Stimulated activated CD8-positive, alpha-beta memory T cell treated with anti-CD3 and anti-CD28 coated beads, Interleukin-12 subunit alpha, Interleukin-12 subunit beta, amount 100 ng/mL, for 24 hours (primary cell): ENCODE measurements around the gene CTPS1.

Experiments
- DNase-seq: peaks from one replicate; pipeline ENCODE4 v3.0.0-alpha.2; 2020; ENCODE audit errors: extremely low read depth

The CTPS1 gene

DNA sequence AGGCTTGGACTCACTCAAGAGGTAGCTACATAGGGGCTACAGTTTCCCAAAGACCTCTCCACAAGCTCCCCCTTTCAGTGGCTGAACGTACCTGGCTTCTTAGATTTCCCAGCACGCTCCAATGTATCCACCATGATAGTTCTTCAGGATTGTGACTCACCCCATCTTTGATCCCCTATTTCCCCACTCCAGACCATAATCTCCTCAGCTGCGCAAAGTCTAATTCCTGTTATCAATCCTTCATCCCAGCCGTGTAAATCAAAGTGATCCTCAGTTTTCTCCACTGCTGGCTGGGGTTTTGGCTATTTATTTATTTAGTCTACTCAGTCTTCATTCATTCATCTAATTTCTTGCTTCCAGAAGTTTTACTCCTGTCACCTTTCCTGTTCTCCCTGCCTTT, 13.1 kb upstream of the CTPS1 start:
- no peak for DNase-seq

DNA sequence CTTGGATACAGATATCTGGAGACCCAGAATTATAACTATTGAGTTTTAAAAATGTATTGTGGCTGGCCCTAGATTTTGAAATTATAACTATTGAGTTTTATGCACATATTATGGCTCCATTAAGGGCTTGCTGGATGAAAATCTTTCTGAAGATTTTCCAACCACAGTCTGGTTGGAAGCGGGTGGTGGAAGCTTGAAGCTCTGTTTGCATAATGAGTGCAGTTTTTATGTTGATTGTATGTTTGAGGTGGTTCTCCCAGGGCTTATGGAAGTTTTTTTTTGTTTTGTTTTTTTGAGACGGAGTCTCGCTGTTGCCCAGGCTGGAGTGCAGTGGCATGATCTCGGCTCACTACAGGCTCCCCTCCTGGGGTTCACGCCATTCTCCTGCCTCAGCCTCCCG, 10.1 kb upstream of the CTPS1 start:
- DNase-seq, result no peak

DNA sequence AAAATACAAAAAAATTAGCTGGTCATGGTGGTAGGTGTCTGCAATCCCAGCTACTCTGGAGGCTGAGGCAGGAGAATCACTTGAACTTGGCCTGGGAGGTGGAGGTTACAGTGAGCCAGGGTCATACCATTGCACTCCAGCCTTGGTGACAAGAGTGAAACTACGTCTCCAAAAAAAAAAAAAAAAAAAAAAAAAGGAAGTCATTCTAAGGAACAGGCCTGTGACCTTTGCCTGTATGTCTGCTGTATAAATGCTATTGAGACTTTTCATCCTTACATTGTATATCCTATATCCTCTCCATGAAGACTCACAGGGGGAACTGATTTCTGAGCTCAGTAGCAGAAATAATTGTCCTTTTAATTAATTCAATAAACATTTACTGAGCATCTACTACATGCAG, 7.5 kb upstream of the CTPS1 start:
- no peak for DNase-seq

- DNase-seq, result no peak
These were observed 5.6 kb upstream of the CTPS1 start for GRCh38 chr1:40973912-40974311.

DNA sequence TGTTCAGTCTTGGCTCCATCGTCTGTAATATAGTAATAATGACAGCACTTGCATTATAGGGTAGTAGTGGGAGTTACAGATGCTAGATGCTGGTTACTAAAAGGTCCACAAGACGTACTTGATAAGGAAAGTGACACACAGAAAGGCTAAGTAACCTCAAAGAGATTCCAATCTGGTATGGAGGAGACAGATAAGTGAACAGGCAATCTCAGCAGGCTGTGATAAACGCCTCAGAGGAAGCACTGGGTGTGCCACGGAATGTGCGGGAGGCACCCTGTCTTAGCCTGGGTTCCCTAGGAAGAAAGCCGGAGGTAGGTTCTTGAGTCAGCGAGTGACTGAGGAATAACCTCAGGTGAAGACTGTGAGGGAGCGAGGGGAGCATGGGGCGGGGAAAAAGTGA, 4.6 kb upstream of the CTPS1 start:
- DNase-seq, result no peak

DNA sequence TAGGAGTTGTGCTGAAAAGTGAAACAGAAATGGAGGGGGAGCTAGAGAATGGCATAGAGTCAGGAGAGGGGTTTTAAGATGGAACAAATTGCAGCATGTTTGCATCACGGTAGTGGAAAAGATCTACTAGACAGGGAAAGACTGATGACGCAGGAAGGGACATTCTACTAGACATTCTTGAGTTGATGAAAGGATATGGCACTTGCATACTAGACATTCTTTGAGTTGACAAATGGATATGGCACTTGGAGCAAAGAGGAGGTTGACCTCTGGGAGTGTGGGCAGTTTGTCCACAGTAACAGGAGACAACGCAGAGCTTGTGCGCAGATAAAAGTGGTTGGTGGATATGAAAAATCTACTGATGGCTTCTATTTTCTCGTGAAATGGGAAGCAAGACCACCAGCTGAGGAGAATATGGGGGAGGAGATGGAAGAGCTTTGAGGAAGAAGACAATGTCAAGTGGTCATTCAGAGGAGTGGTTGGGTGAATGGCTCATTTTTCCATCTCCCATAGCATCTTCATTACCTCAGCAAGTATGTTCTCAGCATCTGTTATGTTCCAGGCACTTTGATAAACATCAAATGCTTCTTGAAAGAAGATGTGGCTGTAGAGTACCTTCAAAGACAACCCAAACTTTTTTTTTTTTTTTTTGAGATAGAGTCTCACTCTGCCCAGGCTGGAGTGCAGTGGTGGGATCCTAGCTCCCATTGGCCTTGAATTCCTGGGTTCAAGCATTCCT, 2.4 kb upstream of the CTPS1 start:
- no peak for DNase-seq

DNA sequence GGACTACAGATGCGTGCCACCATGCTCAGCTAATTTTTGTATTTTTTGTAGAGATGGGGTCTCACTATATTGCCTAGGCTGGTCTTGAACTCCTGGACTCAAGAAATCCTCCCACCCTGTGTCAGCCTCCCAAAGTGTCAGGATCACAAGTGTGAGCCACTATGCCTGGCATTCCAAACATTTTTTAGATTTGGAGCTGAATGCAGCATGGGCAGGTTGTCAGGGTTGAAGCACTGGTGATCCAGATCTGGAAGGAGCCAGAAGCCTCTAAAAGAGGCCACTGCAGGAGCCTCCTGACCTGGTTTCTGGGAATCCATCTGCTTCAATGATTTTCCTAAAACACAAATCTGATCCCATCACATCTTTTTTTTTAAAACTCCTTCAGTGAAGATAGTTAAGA, 1.8 kb upstream of the CTPS1 start:
- DNase-seq, result no peak

GRCh38 chr1:40978886-40979240, 633 bp upstream of the CTPS1 start:
- no peak for DNase-seq

DNA sequence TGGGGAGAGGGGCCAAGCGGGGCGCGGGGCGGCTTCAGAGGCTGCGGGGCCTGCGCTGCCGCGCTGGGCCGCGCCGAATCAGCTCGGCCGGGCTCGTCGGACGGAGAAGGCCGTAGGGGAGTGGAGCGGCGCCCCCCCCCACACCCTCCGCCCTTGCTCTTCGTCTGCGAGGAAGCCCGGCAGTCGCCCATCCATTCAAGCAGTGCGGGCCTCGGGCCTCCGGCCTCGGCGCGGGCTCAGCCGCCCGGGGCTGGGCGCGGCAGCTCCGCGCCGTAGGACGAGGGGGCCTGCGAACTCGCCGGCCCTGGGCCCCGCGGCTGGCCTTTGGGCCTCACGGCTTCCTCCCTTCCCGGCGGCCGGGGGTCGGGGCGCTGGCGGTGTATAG, 564 bp downstream of the CTPS1 start:
- DNase-seq, result no peak

DNA sequence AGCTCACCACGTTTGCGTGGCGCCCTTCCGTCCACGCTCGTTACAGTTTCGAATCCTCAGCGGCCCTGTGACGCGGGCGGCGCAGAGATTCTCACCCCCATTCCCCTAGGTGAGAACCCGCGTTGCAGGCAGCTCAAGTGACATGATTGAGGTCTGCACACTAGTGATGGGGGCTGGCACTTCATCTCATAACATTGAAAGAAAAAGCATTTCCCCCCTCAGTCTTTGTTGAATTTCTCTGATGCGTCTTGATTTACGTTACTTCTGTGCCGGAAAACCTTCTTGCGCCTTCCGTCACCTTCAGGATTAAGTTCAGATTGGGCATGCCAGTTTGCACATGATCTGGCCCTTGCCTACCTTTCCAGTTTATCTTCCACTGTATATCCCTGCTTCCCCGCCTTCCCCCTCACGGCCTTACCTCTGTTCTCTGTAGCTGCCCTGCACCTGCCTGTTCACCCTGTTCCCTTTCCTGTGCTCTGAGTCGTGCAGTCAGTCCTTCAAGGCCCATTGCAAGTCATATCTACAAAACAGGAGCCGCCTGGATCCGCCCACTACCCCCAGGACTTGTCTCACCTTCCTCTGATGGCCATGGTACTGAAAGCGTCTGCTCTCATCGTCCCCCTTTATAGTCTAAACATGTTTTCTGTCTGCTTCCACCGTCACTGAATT, 1.1 kb downstream of the CTPS1 start:
- no peak for DNase-seq

DNA sequence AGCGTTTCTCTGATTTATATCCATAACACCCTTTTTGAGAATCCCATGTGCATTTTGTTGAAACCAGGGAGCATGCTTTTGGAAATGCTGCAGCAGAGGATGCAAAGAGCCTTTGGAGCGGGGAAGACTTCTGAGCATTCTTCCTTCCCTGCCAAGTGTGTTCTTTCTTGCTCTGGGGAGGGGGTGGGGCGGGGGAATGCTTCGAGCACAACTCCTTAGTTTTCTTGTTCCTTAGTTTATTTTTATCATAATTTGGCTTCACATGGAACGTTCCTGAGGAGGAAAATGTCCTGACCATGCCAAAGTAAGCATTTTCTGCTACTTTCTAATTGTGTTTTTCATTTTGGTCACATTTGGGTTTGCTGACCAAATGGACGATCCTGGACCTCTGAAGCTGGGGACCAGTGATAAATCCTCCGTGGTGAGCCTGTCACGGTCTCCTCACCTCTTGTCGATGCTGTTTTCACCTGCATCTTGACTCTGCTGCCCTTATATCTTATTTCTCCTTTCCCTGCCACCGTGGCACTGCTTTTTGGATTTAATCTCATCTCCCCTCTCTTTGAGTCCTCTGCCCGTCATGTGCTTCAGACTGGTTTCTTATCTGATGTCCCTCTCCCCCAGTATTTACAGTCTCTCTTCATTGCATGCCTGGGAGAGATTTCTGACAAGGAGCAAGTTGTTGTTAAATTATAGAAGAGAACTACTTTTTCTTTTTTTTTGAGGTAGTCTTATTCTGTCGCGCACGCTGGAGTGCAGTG, 2.4 kb downstream of the CTPS1 start:
- DNase-seq, result no peak

DNA sequence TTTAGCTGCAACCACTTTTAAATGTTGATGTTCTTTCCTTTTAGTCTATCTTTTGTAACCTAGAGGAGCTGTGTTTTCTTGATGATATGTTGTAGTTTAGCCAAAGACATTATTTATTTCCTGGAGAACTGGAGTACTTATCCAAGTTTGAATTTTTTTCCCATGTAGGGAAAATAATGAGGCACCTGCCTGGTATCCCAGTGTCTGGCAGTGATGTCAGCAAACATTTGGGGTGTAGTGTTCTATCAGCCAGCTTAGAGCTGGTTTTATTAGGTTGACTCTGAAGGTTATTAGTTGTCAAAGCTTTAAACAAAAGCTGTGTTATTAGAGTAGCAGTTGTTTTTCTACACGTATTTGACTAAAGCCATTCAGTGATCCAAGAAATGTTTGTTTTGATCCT, 3.2 kb downstream of the CTPS1 start:
- DNase-seq, result no peak

DNA sequence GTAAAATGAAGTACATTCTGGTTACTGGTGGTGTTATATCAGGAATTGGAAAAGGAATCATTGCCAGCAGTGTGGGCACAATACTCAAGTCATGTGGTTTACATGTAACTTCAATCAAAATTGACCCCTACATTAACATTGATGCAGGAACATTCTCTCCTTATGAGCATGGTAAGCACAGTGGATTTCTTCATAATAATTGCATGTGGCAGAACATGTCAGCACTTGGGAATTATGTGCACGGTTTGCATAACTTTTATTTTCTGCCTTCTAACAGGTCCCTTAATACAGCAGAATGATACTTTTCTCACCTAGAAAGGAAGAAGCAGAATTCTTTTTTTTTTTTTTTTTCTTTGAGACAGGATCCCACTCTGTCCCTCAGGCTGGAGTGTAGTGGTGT, 3.8 kb downstream of the CTPS1 start:
- DNase-seq, result no peak

DNA sequence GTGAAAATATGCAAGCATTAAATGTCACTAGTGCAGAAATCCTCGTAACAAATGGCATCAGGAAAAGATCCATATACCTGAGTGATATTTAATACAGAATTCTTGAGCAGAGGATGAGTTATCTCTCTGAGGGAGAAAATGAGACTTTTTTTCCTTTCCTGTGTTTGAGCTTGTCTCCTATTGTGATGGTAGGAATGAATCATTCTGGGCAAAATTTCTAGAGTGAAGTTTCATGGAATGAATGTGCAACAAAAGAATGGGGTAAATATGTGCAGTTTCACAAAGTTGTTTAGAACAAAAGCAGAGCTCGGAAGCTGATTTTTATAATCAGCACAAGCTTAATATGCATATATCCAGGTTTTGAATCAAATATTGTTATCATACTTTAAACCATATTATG, 4.6 kb downstream of the CTPS1 start:
- DNase-seq, result no peak

DNA sequence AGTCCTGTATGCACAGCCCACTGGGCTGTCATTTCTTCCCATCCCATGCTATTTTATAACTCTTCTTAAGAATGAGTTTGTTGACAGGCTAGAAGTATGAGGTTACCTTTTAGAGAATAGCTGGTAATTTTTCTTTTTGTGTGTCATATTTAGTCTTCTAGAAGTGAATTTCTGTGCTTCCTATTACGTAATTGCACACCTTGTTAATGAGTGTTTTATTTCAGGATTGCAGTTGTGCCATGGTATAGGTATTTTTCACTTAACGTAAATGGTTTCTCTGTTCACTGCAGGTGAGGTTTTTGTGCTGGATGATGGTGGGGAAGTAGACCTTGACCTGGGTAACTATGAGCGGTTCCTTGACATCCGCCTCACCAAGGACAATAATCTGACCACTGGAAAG, 5.0 kb downstream of the CTPS1 start:
- DNase-seq, result no peak

DNA sequence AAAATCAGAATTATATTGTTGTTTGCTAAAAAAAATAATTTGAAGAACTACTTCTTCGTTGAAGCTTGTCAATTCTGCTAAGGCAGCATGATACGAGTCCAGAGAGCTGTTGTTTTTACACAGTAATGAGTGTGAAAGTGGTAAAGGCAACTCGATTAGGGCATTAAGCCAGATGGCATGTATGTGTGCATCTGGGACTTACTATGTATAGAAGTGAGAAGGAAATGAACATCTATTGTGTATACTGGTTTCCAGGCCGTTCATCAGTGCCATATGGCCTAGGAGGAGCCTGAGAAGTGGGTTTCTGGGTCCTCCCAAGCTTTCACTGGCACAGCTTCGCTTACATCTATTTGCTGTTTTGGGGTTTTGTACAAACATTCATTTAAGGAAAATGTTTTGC, 5.7 kb downstream of the CTPS1 start:
- no peak for DNase-seq

DNA sequence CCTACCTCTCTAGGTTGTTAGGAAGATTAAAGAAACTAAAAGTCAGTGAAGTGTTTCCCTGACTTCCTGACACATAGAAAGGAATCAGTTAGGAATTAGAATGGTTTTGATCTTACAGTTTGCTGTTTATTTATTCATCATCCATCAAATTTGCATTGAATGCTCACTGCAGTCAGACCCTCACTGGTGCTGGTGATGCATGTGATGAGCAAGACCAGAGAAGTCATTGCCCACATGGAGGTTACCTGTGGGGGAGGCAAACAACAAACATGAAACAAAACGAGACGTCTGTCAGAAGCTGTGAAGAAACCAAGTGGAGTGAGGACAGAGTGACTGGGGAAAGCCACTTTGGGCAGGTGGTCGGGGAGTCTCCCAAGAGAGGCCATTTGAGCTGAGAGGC, 6.4 kb downstream of the CTPS1 start:
- DNase-seq, result no peak

GRCh38 chr1:40986328-40986783, 6.9 kb downstream of the CTPS1 start:
- no peak for DNase-seq

DNA sequence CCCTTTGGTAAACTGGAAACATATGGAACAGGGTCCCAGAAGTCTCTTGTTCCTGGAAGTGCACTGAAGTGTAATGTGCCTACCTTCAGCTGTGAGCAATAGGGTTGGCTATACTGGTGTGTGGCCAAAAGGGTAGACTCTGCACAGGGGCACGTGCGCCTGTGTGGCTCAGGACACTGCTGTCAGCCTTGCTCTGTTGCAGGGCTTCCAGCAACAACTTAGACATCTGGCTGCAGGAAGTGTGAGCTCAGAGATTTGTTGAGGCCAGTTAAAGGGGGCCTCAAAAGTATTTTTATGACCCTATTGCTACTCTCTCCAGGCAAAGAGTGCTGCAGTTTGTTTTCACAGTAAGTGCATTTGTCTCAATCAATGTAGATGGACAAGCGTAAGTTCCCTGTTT, 7.5 kb downstream of the CTPS1 start:
- no peak for DNase-seq

DNA sequence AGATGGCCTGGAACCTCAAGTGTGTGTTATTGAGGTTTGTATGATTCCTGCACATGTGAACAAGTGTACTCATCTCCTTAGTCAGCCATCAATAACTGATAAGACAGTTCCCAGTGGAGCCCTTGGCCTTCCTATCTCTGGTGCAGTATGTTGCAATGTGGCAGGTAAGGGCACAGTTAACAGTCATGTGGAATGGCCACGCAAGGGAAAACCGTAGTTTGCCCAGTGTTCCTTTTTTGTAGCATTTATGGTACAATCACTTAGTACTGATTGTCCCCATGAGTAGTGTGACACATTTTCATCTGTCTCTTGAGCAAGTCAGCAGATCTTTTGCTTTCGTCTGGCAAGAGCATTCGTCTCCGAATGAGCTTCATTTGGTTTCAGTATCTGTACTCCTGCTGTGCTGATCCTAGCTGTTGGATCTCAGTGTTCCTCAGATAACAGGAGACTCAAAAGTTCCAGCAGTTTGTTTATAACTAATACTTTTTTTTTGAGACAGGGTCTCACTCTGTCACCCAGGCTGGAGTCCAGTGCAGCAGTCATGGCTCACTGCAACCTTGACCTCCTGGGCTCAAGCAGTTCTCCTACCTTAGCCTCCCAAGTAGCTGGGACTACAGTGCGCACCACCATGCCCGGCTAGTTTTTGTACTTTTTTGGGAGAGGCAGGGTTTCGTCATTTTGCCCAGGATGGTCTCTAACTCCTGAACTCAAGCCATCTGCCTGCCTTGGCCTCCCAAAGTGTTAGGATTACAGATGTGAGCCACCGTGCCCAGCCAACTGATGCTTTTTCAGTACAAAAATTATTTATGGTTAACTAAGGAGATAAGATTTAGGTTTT, 8.2 kb downstream of the CTPS1 start:
- no peak for DNase-seq

DNA sequence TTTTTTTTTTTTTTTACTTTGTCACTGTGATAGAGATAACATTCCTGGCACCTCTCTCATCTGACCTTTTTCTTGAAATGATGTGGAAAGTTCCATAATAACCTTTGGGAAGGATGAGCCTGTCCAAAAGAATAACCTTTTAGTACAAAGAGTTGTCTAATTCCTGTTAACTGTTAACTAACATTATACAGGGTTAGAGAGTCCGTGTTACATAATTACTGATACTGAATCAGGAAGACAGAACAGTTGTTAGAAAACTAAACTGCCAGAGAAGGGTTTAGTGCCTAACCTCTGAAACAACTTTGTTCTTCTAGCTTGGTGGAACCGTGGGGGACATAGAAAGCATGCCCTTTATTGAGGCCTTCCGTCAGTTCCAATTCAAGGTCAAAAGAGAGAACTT, 8.8 kb downstream of the CTPS1 start:
- DNase-seq, result no peak

DNA sequence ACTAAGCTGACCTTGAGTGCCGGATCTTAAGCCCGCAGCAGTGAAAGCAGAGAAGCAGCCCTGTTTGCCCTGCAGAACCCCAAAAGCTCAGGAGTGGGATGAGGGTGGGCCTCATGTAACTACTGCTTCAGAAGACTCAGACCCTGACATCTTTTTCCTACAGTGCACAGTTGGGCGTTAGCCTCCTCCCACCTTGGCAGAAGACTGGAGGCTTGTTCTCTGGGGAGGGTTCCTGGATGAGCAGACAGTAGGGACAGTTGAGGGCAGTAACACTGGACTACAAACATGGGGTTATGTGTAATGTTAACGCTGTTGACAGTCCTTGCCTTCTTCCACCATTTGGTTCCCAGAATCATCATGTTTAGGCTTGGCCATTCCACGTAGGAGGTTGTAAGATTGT, 9.6 kb downstream of the CTPS1 start:
- DNase-seq, result no peak
